ENCODE results near the gene PDZD8.

DNA sequence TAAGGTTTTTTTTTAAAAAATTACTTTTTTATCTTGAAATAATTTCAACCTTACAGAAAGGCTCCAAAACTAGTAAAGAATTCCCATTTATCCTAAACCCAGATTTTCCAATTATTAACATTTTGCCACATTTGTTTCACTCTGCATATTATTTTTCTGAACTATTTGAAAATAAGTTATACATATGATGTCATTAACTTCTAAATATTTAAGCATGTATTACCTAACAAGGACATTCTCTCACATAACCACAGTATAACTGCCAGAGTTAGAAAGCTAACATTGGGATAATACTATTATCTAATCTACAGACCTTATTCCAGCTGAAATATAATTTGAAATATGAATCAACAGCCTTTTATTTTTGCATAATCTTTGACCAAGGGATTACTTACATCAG lies 68.6 kb downstream of the PDZD8 start:
- TF ChIP-seq, protein P1, sequence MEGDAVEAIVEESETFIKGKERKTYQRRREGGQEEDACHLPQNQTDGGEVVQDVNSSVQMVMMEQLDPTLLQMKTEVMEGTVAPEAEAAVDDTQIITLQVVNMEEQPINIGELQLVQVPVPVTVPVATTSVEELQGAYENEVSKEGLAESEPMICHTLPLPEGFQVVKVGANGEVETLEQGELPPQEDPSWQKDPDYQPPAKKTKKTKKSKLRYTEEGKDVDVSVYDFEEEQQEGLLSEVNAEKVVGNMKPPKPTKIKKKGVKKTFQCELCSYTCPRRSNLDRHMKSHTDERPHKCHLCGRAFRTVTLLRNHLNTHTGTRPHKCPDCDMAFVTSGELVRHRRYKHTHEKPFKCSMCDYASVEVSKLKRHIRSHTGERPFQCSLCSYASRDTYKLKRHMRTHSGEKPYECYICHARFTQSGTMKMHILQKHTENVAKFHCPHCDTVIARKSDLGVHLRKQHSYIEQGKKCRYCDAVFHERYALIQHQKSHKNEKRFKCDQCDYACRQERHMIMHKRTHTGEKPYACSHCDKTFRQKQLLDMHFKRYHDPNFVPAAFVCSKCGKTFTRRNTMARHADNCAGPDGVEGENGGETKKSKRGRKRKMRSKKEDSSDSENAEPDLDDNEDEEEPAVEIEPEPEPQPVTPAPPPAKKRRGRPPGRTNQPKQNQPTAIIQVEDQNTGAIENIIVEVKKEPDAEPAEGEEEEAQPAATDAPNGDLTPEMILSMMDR (IDR thresholded peaks at IDR 0.05 in 4 of 5, conservative IDR thresholded peaks at IDR 0.05 in 1 of 5), result no peak
- TF ChIP-seq POLR2A (IDR thresholded peaks at IDR 0.05), result no peak
